HG03520 (cell line): Measurements from ENCODE around the gene CACNA1C.

Experiments
- ATAC-seq: cut with Tn5 transposase; IDR thresholded peaks from one replicate; pipeline ENCODE4 v1.9.1; 2021; ENCODE audit warnings: mild to moderate bottlenecking, moderate library complexity; ENCODE audit not compliant: unreplicated experiment

Gene CACNA1C

GRCh38 chr12:2192231-2192630, 139.4 kb downstream of the CACNA1C start:
- no peak for ATAC-seq

GRCh38 chr12:2194060-2194459, 141.3 kb downstream of the CACNA1C start:
- ATAC-seq: no peak

GRCh38 chr12:2194571-2194970, 141.8 kb downstream of the CACNA1C start:
- no peak for ATAC-seq

GRCh38 chr12:2195085-2195484, 142.3 kb downstream of the CACNA1C start:
- no peak for ATAC-seq

GRCh38 chr12:2198005-2198501, 145.3 kb downstream of the CACNA1C start:
- ATAC-seq: no peak

GRCh38 chr12:2198542-2198941, 145.8 kb downstream of the CACNA1C start:
- ATAC-seq: no peak

GRCh38 chr12:2205996-2206395, 153.2 kb downstream of the CACNA1C start:
- ATAC-seq: no peak

- ATAC-seq: no peak
Measured at GRCh38 chr12:2208837-2209635, 156.2 kb downstream of the CACNA1C start.

- no peak for ATAC-seq
Measured at GRCh38 chr12:2211119-2211518, 158.3 kb downstream of the CACNA1C start.

- ATAC-seq: no peak
Measured at GRCh38 chr12:2212537-2212936, 159.8 kb downstream of the CACNA1C start.

GRCh38 chr12:2212971-2213869, 160.4 kb downstream of the CACNA1C start:
- ATAC-seq: no peak

- ATAC-seq: no peak
Measured at GRCh38 chr12:2214411-2214810, 161.6 kb downstream of the CACNA1C start.

- no peak for ATAC-seq
Measured at GRCh38 chr12:2215709-2216560, 163.1 kb downstream of the CACNA1C start.

- ATAC-seq: no peak
Measured at GRCh38 chr12:2218706-2219105, 165.9 kb downstream of the CACNA1C start.

- ATAC-seq: no peak
Measured at GRCh38 chr12:2221030-2221621, 168.3 kb downstream of the CACNA1C start.

- ATAC-seq: no peak
Measured at GRCh38 chr12:2222691-2223090, 169.9 kb downstream of the CACNA1C start.

- ATAC-seq: no peak
Measured at GRCh38 chr12:2224961-2225360, 172.2 kb downstream of the CACNA1C start.

- no peak for ATAC-seq
Measured at GRCh38 chr12:2225696-2226095, 172.9 kb downstream of the CACNA1C start.

- no peak for ATAC-seq
Measured at GRCh38 chr12:2226641-2227040, 173.9 kb downstream of the CACNA1C start.

- ATAC-seq: no peak
Measured at GRCh38 chr12:2227360-2227759, 174.6 kb downstream of the CACNA1C start.
